ENCODE data around the gene ZDHHC18. TPM values are rescaled to one million over a fixed set of nuclear protein-coding genes. Genes with fewer than 3 reads are reported as not detected.
"Not testable (repeated sequence)": the region's sequence is repeated elsewhere in the genome, so short reads cannot be mapped to it uniquely, and the experiment has no call there.

ZDHHC18 gene
- total RNA-seq, 2 experiments from 2014 or later: 60.2 to 63.5 TPM

GRCh38 chr1:26861889-26862378, 35.4 kb downstream of the ZDHHC18 start:
- intact Hi-C loops (cut with micrococcal nuclease): loop anchor here (10.0 kb wide), 1 partner anchor 167 kb away; the partner anchor contains the start of gene ARID1A
- peak overlapping the region; percentile 42 for H3K27ac Mint-ChIP-seq
- H3K4me1 Mint-ChIP-seq (ENCODE audit: low read depth): peaks cover 29% of the 10 kb centered on the region
- peaks cover 4% of the 10 kb centered on the region for H3K36me3 Mint-ChIP-seq
- no peaks in the 10 kb centered on the region for H3K27me3 Mint-ChIP-seq
- ChIA-PET POLR2A (no interaction called here), CTCF (interaction anchor here (0.7 to 1.5 kb wide), 7 partner anchors 10 to 260 kb away, joined by 3 to 6 read pairs (median 3); partner anchors contain the start of gene ZDHHC18)
- H3K4me3 Mint-ChIP-seq: no peak overlapping the region
- DNase-seq: no peak
- no peaks in the 10 kb centered on the region for H3K9me3 Mint-ChIP-seq

- peak within 1 kb of the TSS; percentile 42 for H3K27ac Mint-ChIP-seq
These were observed 36.5 kb downstream of the ZDHHC18 start, which contains the start of gene SFN for GRCh38 chr1:26862781-26863684. SFN (plus strand) TSS chr1:26863149; CDS start chr1:26863213, 64 bp downstream.

GRCh38 chr1:26863685-26864077, 37.2 kb downstream of the ZDHHC18 start:
- peak overlapping the region; percentile 98 for H3K4me3 Mint-ChIP-seq
- ChIA-PET POLR2A (no interaction called here), CTCF (interaction anchor here (0.7 to 5.5 kb wide), 2 partner anchors 14 to 54 kb away, joined by 3 to 29 read pairs; no protein-coding TSS in a partner anchor)
- H3K36me3 Mint-ChIP-seq: peaks cover 3% of the 10 kb centered on the region
- intact Hi-C loops (cut with micrococcal nuclease): loop anchor here (2.0 to 10.0 kb wide), 5 partner anchors 31 to 391 kb away; partner anchors contain the start of genes ARID1A, HMGN2 and NUDC
- DNase-seq: no peak
- H3K27ac Mint-ChIP-seq: no peak overlapping the region
- peaks cover 29% of the 10 kb centered on the region for H3K4me1 Mint-ChIP-seq (ENCODE audit: low read depth)
- no peaks in the 10 kb centered on the region for H3K9me3 Mint-ChIP-seq
- no peaks in the 10 kb centered on the region for H3K27me3 Mint-ChIP-seq

More at GRCh38 chr1:26862781-26863684, 36.5 kb downstream of the ZDHHC18 start, which contains the start of gene SFN:
- H3K27me3 Mint-ChIP-seq: no peaks in the 10 kb centered on the region
- ChIA-PET POLR2A (no interaction called here), CTCF (interaction anchor here (0.7 to 5.5 kb wide), 4 partner anchors 14 to 53 kb away, joined by 3 to 29 read pairs (median 4); partner anchors contain the start of gene ZDHHC18)
- H3K4me3 Mint-ChIP-seq: peak within 1 kb of the TSS; percentile 98
- DNase-seq: peak; percentile 82
- peaks cover 3% of the 10 kb centered on the region for H3K36me3 Mint-ChIP-seq
- intact Hi-C loops (cut with micrococcal nuclease): loop anchor here (10.0 kb wide), 1 partner anchor 168 kb away; the partner anchor contains the start of gene ARID1A
- no peaks in the 10 kb centered on the region for H3K9me3 Mint-ChIP-seq
- H3K4me1 Mint-ChIP-seq (ENCODE audit: low read depth): peaks cover 29% of the 10 kb centered on the region

- H3K4me3 Mint-ChIP-seq: peak overlapping the region; percentile 98
- intact Hi-C loops (cut with micrococcal nuclease): loop anchor here (1.0 to 10.0 kb wide), 7 partner anchors 32 to 392 kb away; partner anchors contain the start of genes ARID1A, HMGN2, NUDC and ZDHHC18
- H3K4me1 Mint-ChIP-seq (ENCODE audit: low read depth): peaks cover 29% of the 10 kb centered on the region
- peak overlapping the region; percentile 94 for H3K27ac Mint-ChIP-seq
- H3K36me3 Mint-ChIP-seq: peaks cover 3% of the 10 kb centered on the region
- no peaks in the 10 kb centered on the region for H3K27me3 Mint-ChIP-seq
- DNase-seq: peak; percentile 97
- POLR2A ChIA-PET: interaction anchor here (0.6 to 2.4 kb wide), 26 partner anchors 9 to 393 kb away, joined by 3 to 28 read pairs (median 4); partner anchors contain the start of genes GPATCH3, GPN2, HMGN2 and PIGV
- H3K9me3 Mint-ChIP-seq: no peaks in the 10 kb centered on the region
- CTCF ChIA-PET: interaction anchor here (0.6 to 5.5 kb wide), 16 partner anchors 13 to 593 kb away, joined by 3 to 29 read pairs (median 5); partner anchors contain the start of gene GPN2
These were observed 38.4 kb downstream of the ZDHHC18 start for GRCh38 chr1:26864610-26865480.

- POLR2A ChIA-PET: interaction anchor here (0.6 kb wide), 1 partner anchor 128 kb away, joined by 3 read pairs; no protein-coding TSS in a partner anchor
- H3K27ac Mint-ChIP-seq; H3K4me1 Mint-ChIP-seq (ENCODE audit: low read depth); intact Hi-C loops (cut with micrococcal nuclease); H3K9me3 Mint-ChIP-seq; H3K27me3 Mint-ChIP-seq; H3K36me3 Mint-ChIP-seq; H3K4me3 Mint-ChIP-seq; DNase-seq: not testable (repeated sequence)
- CTCF ChIA-PET: interaction anchor here (1.0 to 1.8 kb wide), 3 partner anchors 63 to 275 kb away, joined by 3 to 6 read pairs (median 4); no protein-coding TSS in a partner anchor
These were observed 46.6 kb downstream of the ZDHHC18 start for GRCh38 chr1:26873097-26873496.

GRCh38 chr1:26874896-26875295, 48.4 kb downstream of the ZDHHC18 start:
- no peak overlapping the region for H3K27ac Mint-ChIP-seq
- DNase-seq: no peak
- H3K27me3 Mint-ChIP-seq: no peaks in the 10 kb centered on the region
- peaks cover 3% of the 10 kb centered on the region for H3K36me3 Mint-ChIP-seq
- ChIA-PET POLR2A (interaction anchor here (1.0 kb wide), 1 partner anchor 10 kb away, joined by 3 read pairs; no protein-coding TSS in a partner anchor), CTCF (no interaction called here)
- intact Hi-C loops (cut with micrococcal nuclease): no loop called here
- H3K4me1 Mint-ChIP-seq (ENCODE audit: low read depth): no peaks in the 10 kb centered on the region
- H3K9me3 Mint-ChIP-seq: no peaks in the 10 kb centered on the region
- no peak overlapping the region for H3K4me3 Mint-ChIP-seq

GRCh38 chr1:26877326-26877725, 50.8 kb downstream of the ZDHHC18 start:
- intact Hi-C loops (cut with micrococcal nuclease): no loop called here
- H3K27ac Mint-ChIP-seq: no peak overlapping the region
- H3K36me3 Mint-ChIP-seq: peaks cover 7% of the 10 kb centered on the region
- no peaks in the 10 kb centered on the region for H3K4me1 Mint-ChIP-seq (ENCODE audit: low read depth)
- H3K27me3 Mint-ChIP-seq: no peaks in the 10 kb centered on the region
- ChIA-PET CTCF (interaction anchor here (0.7 to 5.0 kb wide), 9 partner anchors 10 to 88 kb away, joined by 3 to 29 read pairs (median 4); partner anchors contain the start of gene GPATCH3), POLR2A (no interaction called here)
- DNase-seq: no peak
- no peak overlapping the region for H3K4me3 Mint-ChIP-seq
- H3K9me3 Mint-ChIP-seq: no peaks in the 10 kb centered on the region

- no peaks in the 10 kb centered on the region for H3K27me3 Mint-ChIP-seq
- H3K4me3 Mint-ChIP-seq: no peak overlapping the region
- H3K9me3 Mint-ChIP-seq: no peaks in the 10 kb centered on the region
- ChIA-PET POLR2A (interaction anchor here (0.6 kb wide), 1 partner anchor 15 kb away, joined by 3 read pairs; no protein-coding TSS in a partner anchor), CTCF (interaction anchor here (1.2 to 5.0 kb wide), 5 partner anchors 10 to 278 kb away, joined by 6 to 29 read pairs (median 16); partner anchors contain the start of gene GPN2)
- no peak overlapping the region for H3K27ac Mint-ChIP-seq
- H3K4me1 Mint-ChIP-seq (ENCODE audit: low read depth): no peaks in the 10 kb centered on the region
- no peak for DNase-seq
- intact Hi-C loops (cut with micrococcal nuclease): loop anchor here (2.0 kb wide), 3 partner anchors 69 to 277 kb away; no protein-coding TSS in a partner anchor
- peaks cover 28% of the 10 kb centered on the region for H3K36me3 Mint-ChIP-seq
These were observed 53.3 kb downstream of the ZDHHC18 start for GRCh38 chr1:26879793-26880192.

- H3K4me3 Mint-ChIP-seq; H3K27ac Mint-ChIP-seq; H3K4me1 Mint-ChIP-seq (ENCODE audit: low read depth); DNase-seq; intact Hi-C loops (cut with micrococcal nuclease); H3K9me3 Mint-ChIP-seq; H3K27me3 Mint-ChIP-seq: not testable (repeated sequence)
- ChIA-PET POLR2A (interaction anchor here (0.9 kb wide), 1 partner anchor 8 kb away, joined by 3 read pairs; the partner anchor contains the start of gene GPN2), CTCF (interaction anchor here (0.9 to 5.0 kb wide), 6 partner anchors 10 to 279 kb away, joined by 3 to 28 read pairs (median 4); no protein-coding TSS in a partner anchor)
- peaks cover 37% of the 10 kb centered on the region for H3K36me3 Mint-ChIP-seq
These were observed 55.1 kb downstream of the ZDHHC18 start for GRCh38 chr1:26881611-26882010.

GRCh38 chr1:26882696-26883463, 56.4 kb downstream of the ZDHHC18 start:
- peaks cover 7% of the 10 kb centered on the region for H3K4me1 Mint-ChIP-seq (ENCODE audit: low read depth)
- no peak overlapping the region for H3K27ac Mint-ChIP-seq
- intact Hi-C loops (cut with micrococcal nuclease): no loop called here
- no peak for DNase-seq
- ChIA-PET CTCF (interaction anchor here (0.7 to 1.4 kb wide), 2 partner anchors 279 to 281 kb away, joined by 3 read pairs; no protein-coding TSS in a partner anchor), POLR2A (no interaction called here)
- peaks cover 43% of the 10 kb centered on the region for H3K36me3 Mint-ChIP-seq
- H3K27me3 Mint-ChIP-seq: no peaks in the 10 kb centered on the region
- no peaks in the 10 kb centered on the region for H3K9me3 Mint-ChIP-seq
- no peak overlapping the region for H3K4me3 Mint-ChIP-seq
